Left ventricle myocardium inferior (tissue), 1 donor: Measurements from ENCODE around the gene STK11IP. TPM values are rescaled to one million over a fixed set of nuclear protein-coding genes. Genes with fewer than 3 reads are reported as not detected.

ENCODE experiments used
- DNase-seq: peaks from one replicate; pipeline ENCODE4 v3.0.0-alpha.2; 2020
- H3K27ac ChIP-seq: fragments of 200-600 bp; replicated peaks from 2 replicates; pipeline ENCODE4 v1.8.0; 2021
- H3K27me3 ChIP-seq: fragments of 200-600 bp; 2 replicates; pipeline ENCODE4 v1.8.0; 2021; ENCODE audit warnings: low read depth
- H3K36me3 ChIP-seq: fragments of 200-600 bp; 2 replicates; pipeline ENCODE4 v1.8.0; 2021
- H3K4me1 ChIP-seq: fragments of 200-600 bp; 2 replicates; pipeline ENCODE4 v1.8.0; 2021
- H3K4me3 ChIP-seq: fragments of 200-600 bp; 2 replicates; pipeline ENCODE4 v1.8.0; 2021; ENCODE audit warnings: mild to moderate bottlenecking, moderate library complexity
- H3K9me3 ChIP-seq: fragments of 200-600 bp; replicated peaks from 2 replicates; pipeline ENCODE4 v1.8.0; 2021
- intact Hi-C: fragments of 100-400 bp; cut with micrococcal nuclease; formaldehyde crosslinking; loops from one replicate; pipeline ENCODE4 v1.11.0; 2022
- total RNA-seq: library from RNA; stranded (reverse); fragmentation: NEBNext Ultra II Directional; extraction: Animal tissue kit (Norgen Biotek cat#: 25700); gene quantifications from one replicate; pipeline ENCODE4 v1.2.1, GENCODE V29; 2021
- TF ChIP-seq, protein P1 (sequence below): fragments of 200-600 bp; IDR thresholded peaks from 2 replicates; pipeline ENCODE4 v1.8.0; 2021; ENCODE audit warnings: antibody characterized with exemption, mild to moderate bottlenecking, borderline replicate concordance
- donor health status: DM: no; HTN: yes; CAD: no; lungs with severe emphysema.

STK11IP gene
- total RNA-seq, 1 donor from 2014 or later, result 15.9 TPM

DNA sequence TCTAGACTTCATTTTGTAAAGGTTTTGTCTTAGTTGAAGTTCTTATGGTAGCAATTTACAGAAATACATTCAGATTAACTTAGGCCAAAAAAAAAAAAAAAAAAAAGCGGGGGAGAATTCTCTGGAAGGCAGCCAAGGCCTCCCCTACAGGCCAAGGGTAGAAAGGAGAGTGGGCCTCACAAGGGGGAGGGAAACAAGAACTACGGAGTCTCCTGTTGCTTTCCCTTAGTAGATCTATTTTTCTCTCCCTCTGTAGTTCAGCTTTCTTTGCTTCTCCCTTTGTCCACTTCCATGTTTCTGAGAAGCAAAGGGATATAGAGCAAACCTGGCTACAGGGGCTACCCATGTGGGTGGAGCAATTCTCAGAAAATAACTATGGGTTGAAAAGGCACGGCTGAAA is 2.4 kb upstream of the STK11IP start:
- peaks cover 25% of the 10 kb centered on the region for H3K4me1 ChIP-seq
- H3K27ac ChIP-seq, result peak overlapping the region; percentile 52
- no peak for DNase-seq
- no peaks in the 10 kb centered on the region for H3K9me3 ChIP-seq
- TF ChIP-seq, protein P1, sequence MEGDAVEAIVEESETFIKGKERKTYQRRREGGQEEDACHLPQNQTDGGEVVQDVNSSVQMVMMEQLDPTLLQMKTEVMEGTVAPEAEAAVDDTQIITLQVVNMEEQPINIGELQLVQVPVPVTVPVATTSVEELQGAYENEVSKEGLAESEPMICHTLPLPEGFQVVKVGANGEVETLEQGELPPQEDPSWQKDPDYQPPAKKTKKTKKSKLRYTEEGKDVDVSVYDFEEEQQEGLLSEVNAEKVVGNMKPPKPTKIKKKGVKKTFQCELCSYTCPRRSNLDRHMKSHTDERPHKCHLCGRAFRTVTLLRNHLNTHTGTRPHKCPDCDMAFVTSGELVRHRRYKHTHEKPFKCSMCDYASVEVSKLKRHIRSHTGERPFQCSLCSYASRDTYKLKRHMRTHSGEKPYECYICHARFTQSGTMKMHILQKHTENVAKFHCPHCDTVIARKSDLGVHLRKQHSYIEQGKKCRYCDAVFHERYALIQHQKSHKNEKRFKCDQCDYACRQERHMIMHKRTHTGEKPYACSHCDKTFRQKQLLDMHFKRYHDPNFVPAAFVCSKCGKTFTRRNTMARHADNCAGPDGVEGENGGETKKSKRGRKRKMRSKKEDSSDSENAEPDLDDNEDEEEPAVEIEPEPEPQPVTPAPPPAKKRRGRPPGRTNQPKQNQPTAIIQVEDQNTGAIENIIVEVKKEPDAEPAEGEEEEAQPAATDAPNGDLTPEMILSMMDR, result no peak
- no peaks in the 10 kb centered on the region for H3K27me3 ChIP-seq
- no peak overlapping the region for H3K4me3 ChIP-seq
- no peaks in the 10 kb centered on the region for H3K36me3 ChIP-seq
- intact Hi-C loops, result no loop called here

DNA sequence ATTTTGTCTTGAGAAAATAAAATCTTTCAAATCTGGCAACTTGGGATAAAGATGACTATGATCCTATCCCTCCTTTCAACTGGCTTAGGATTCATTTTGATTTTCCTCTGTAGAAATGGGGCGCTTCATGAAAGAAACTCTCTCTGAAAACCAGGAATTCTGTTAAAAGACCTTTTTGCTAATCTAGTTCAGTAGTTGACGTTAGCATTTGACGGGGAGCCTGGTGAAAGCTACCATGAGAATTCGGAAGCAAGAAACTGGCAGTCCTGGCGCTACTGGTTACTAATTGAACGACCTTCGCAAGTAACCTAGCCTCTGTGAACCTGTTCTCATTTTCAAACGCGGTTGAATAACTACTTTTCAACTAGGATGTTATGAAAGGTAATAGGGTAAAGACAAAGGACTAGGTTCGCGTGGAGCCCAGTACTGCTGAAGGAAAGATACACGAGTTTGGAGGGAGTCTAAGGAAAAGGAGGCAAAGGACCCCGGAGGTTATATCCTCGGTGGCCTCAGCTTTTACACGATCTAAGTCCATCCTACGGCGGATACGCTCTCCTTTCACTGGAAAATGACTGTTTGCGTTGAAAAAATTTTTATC is 604 bp upstream of the STK11IP start:
- H3K4me1 ChIP-seq, result peaks cover 25% of the 10 kb centered on the region
- intact Hi-C loops, result no loop called here
- H3K27me3 ChIP-seq, result no peaks in the 10 kb centered on the region

DNA sequence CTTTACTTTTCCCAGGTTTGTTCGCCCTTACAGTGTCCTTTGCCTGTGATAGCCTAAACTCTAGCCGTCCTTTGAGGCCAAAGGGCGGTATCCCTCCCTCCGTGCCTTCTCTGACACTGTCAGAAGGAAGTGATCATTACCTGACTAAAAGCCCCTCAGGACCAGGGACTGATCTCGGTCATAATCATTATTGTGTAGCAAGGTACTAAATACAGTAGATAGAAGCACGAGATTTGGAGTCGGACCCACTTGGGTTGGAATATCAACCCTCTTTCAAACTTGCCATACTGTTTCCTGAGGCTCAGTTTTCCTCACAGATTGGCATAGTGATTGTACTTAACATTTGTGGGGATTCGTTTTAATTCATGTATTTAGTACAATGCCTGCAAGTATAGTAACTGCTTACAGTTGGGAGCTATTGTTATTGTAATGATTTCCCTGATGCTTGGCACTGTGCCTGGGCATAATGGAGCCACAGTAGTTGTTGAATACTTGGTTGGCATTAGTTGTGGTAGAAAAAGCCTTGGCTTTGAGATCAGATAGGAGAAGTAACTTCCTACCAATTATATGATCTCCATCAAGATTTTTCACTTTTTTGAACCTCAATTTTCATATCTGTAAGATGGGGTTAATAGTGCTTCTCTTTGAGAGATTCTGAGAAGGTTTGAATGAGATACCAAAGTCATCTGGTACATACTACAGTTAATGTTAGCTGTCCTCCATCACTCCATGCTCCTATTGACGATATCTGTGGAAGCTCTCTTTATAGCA is 836 bp downstream of the STK11IP start:
- Histone ChIP-seq H3K36me3 (peaks cover 24% of the 10 kb centered on the region), H3K9me3 (no peaks in the 10 kb centered on the region), H3K4me3 (peak overlapping the region; percentile 81), H3K27ac (peak overlapping the region; percentile 98), H3K4me1 (peaks cover 25% of the 10 kb centered on the region), H3K27me3 (no peaks in the 10 kb centered on the region)
- TF ChIP-seq, protein P1, result no peak
- intact Hi-C loops, result no loop called here
- DNase-seq, result no peak

More for the DNA sequence above, 604 bp upstream of the STK11IP start:
- Histone ChIP-seq H3K9me3 (no peaks in the 10 kb centered on the region), H3K36me3 (peaks cover 10% of the 10 kb centered on the region), H3K4me3 (peak overlapping the region; percentile 81), H3K27ac (peak overlapping the region; percentile 98)
- DNase-seq, result no peak
- TF ChIP-seq, protein P1, result no peak

DNA sequence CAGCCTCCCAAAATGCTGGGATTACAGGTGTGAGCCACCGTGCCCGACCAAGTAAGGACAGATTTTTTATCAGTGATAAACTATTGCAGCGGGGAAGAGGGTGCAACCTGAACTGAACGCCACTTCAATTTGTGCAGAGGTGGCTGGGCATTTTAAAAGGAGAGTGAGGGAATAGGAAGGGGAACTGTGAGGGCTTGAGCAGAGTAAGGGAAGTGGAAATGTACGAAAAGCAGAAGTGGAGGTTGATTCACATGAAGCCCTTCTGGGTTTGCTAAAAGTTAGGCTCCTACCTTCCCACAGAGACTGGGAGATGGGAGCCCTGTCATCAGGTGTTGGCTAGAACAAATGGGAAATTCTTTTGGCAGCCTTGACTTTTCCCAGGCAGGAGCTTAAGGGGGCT is 6.1 kb downstream of the STK11IP start:
- DNase-seq, result no peak
- Histone ChIP-seq H3K27ac (no peak overlapping the region), H3K27me3 (no peaks in the 10 kb centered on the region), H3K36me3 (peaks cover 64% of the 10 kb centered on the region), H3K4me3 (no peak overlapping the region), H3K9me3 (no peaks in the 10 kb centered on the region), H3K4me1 (peaks cover 1% of the 10 kb centered on the region)
- TF ChIP-seq, protein P1, result no peak
- intact Hi-C loops, result no loop called here

DNA sequence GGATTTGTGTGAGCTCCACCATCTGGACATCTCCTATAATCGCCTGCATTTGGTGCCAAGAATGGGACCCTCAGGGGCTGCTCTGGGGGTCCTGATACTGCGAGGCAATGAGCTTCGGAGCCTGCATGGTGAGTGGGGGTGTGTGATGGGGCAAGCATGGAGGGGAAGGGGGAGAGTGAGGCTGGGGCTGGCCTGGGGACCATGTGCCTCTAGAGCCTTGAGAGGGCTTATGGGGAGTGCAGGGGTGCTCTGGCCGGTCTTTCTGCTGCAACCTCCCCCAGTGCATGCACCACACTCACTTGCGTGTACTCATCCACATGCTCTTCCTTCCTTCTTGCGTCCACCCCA is 7.9 kb downstream of the STK11IP start:
- intact Hi-C loops, result no loop called here

More for the DNA sequence above, 7.9 kb downstream of the STK11IP start:
- no peak overlapping the region for H3K4me3 ChIP-seq
- H3K36me3 ChIP-seq, result peaks cover 70% of the 10 kb centered on the region
- H3K9me3 ChIP-seq, result no peaks in the 10 kb centered on the region
- peaks cover 16% of the 10 kb centered on the region for H3K4me1 ChIP-seq
- TF ChIP-seq, protein P1, result no peak
- H3K27ac ChIP-seq, result no peak overlapping the region
- H3K27me3 ChIP-seq, result no peaks in the 10 kb centered on the region
- no peak for DNase-seq
